Hematopoietic multipotent progenitor cell treated with erythropoietin and hydrocortisone succinate and interleukin-3 and kit ligand, for 15 days (in vitro differentiated cells): ENCODE data around the gene CCDC12.

ENCODE experiments used
- DNase-seq: peaks from one replicate; pipeline ENCODE4 v3.0.0-alpha.2; 2015; ENCODE audit warnings: low spot score

Gene CCDC12

GRCh38 chr3:46955157-46955556, 21.4 kb downstream of the CCDC12 start:
- DNase-seq, result no peak

GRCh38 chr3:46954178-46954577, 22.4 kb downstream of the CCDC12 start:
- no peak for DNase-seq

DNA sequence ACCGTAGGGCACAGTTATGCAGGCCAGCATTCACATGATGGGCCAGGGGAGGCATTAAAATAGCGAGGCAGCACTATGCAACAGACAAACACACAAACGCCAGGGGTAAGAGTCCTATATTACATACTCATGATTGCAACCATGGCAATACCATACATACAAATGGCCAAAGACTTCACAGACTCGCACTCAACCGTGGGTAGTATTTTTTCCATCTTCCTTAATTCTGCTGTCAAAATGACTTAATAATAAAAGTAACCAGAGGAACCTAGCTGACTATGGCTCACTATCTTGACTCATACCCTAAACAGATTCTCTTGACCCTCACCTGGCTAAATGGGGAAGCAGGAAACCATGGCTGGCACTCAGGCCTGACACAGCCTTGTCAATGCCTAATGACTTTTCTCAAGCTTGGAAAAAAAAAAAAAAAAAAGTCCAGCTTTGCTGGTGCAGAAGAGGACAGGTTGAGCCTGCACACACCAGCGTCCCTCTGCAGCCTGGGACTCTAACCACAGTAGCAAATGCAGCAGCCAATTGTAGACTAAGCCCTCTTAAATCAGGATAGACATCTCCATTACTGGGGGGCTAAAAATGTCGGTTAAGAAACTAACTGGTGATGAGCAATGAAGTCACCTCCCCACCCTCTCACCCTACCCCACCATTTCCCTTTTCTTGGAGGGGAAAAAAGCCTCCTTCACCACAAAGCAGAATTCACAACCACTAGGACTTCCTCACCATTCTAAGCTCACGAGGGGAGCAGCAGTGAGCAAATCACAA, 23.1 kb downstream of the CCDC12 start:
- no peak for DNase-seq

DNA sequence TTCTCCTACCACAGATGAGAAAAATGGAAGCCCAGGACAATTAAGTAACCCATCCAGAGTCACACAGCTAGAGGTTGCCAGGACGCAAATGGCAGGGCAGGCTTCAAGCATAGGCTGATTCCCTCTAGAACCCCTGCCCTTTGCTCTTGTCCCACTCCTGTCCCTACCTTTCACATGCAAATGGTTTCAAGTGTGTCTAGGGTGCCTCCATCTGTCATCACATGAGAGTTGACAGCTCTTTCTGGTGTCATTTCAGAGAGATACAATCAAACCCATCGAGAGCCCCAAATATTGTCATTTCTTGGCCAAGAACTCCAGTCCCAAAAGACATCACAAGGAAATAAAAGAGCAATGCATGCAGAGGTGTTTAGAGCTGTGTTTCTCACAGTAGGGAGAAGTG, 23.7 kb downstream of the CCDC12 start:
- DNase-seq, result no peak

GRCh38 chr3:46950650-46951241, 25.8 kb downstream of the CCDC12 start:
- DNase-seq, result no peak

GRCh38 chr3:46950177-46950576, 26.4 kb downstream of the CCDC12 start:
- DNase-seq, result no peak

- DNase-seq, result no peak
Observed at GRCh38 chr3:46948830-46949671, 27.5 kb downstream of the CCDC12 start.

DNA sequence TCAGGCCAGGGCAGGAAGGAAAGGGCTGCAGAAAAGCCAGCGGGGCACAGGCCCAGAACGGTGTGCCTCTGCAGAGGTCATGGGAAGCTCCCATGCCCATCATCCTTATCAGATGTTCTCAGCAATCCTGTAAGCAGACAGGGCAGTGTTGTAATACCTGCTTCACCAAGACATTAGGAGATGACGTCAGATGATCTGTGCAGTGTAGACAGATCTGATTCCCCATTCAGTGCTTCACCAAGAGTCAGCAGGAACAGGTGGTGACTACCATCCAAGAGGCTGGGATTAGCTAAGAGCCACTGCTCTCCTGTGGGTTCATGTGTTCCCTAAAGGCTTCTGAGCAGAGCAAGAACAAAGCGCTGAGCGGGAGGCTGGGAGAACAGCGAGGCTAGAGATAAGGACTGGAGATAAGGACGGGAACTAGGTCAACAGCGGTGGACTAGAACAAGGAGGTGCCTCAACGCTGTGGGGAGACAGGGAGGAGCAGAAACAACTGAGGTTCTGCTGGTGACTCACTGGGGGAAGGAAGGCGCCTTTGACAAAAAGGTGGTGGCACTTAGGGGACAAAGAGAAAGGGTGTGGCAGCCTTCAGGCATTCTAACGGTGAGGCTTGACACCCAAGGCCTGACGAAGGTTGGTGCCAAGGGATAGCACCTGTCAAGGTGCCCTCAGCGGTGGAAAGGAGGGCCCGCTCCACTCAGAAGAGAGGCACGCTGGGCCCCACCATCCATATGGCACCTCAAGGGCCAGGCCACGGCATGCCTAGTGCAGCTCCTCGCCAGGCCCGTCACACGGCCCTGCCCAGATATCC, 28.4 kb downstream of the CCDC12 start:
- peak; percentile 30 for DNase-seq

- no peak for DNase-seq
Observed at GRCh38 chr3:46947546-46947901, 29.0 kb downstream of the CCDC12 start.

GRCh38 chr3:46946856-46947545, 29.5 kb downstream of the CCDC12 start:
- peak; percentile 75 for DNase-seq

DNA sequence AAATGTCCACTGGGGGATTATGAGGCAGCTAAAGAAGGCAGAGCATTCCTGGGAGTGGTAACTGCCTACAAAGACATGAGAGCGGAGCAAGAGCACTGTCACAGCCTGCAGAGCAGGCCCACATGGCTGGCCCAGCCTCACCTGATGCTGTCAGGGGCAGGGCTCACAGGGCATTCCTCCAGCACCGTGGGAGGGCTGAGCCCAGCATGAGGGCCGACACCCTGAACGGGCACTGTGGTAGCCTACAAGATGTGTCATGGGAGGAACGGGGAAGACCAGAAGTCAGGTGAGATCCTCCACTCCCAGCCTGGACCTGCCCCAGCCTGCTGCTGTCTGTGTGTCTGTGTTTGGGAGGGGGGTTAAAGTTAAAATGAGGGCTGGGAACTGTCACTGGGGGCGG, 30.1 kb downstream of the CCDC12 start:
- no peak for DNase-seq

GRCh38 chr3:46944191-46944590, 32.4 kb downstream of the CCDC12 start:
- no peak for DNase-seq

- DNase-seq, result no peak
Observed at GRCh38 chr3:46943237-46944187, 33.0 kb downstream of the CCDC12 start.

GRCh38 chr3:46942481-46943236, 33.9 kb downstream of the CCDC12 start:
- no peak for DNase-seq

DNA sequence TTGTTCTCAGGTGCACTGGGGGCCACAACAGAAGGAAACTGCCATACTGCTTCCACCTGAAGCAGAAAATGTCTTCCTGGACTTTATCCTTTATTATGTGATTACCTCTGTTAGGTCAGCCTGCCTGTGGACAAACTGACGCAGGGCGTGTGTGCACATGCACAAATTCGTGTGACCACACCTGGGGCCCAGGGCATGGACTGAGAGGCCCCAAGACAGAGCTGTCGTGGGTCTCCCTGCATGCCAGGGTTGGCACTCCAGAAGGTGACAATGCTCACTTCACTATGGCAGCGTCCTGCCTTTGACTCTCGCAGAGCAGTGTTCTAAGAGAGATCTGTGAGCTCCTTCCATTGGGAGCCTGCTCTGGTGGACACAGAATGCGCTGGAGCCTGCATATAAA, 34.5 kb downstream of the CCDC12 start:
- no peak for DNase-seq

DNA sequence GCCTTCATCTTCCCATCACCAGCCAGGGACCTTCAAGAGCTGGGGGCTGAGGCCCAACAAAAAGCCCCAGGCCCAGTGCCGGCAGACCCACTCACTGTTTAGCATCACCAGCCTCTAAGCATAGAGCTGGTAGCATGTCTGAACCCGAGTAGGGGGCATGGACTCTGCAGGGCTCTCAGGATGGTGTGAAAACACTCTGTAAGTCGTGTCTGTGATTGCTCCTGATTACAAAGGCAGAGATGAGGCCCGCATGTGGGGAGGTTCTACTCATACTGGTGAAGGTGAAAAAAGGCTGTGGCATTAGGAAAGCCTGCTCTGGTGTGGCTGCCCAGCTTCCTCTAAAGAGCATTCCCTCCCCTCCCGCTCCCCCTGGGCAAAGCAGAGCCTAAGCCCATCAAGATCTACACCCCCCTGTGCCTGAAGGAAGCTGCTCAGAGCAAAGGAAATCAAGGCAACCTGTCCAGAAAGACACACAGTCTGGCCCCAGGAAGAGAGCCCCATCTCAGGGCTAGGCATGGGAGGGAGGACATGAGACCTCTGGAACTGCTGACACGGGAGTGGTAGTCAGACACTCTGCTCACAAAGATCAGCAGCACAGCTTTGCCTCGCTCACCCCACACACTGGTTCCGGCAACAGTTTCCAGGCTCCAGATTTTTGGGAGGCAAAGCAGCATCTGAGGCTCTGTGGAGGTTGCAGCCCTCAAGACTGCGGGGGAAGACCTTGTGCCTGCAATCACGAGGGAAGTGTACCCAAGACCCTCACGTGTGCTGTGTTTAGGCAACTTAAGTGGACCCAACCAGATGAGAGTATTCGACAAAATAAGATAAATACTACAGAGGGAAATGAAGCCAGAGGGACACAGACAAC, 36.7 kb downstream of the CCDC12 start:
- no peak for DNase-seq

DNA sequence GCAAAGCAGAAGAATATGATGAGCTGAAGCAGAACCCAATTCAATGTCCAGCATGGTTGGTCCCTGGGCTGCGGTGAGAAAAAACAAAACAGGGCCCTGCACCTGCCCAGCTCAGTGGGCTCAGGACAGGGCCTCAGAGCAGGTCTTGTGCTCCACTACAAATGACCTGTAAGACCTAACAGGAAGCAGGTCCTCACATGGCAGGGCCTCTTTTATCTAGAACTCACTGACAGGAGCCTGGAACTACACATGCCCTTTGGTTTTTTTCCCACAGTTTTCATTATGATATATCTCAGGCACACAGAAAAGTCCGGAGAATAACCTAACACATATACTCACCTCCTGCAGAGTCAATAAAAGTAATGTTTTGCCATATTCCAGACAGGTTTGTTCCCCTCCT, 38.4 kb downstream of the CCDC12 start:
- no peak for DNase-seq

DNA sequence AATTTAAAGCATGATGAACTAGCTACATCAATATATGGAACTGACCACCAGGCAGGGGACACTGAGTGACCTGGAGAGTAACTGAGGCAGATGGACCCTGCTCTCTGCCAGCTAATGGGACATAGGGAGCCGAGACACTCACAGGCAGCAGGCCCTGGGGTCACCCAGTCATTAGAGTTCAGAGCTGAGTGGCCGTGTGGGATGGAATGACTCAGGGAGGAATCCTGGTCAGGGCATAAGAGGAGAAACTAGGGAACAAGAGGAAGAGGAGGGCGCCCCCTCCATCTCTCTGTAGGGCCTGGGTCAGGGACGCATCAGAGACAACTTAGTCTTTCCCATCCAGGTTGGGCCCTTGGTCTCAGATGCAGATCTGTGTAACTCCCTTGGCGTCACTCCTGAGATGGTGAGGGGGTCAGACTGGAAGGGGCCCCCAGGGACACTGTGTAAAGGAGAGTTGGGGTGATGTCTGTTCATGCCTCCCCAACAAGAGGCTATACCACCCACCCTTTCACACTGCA, 39.8 kb downstream of the CCDC12 start:
- no peak for DNase-seq
